Stimulated activated CD8-positive, alpha-beta memory T cell treated with anti-CD3 and anti-CD28 coated beads, Interleukin-7, amount 100 ng/mL, for 4 hours (primary cell): Measurements from ENCODE around the gene SLC22A7.
A peak's percentile ranks its signal among the peaks of the same experiment; 100 is the strongest.

ENCODE experiments used
- DNase-seq, 2 donors: peaks; one replicate each; pipeline ENCODE4 v3.0.0-alpha.2; 2020; ENCODE audit warnings: low read depth in 2 of 2

Gene SLC22A7

GRCh38 chr6:43267619-43268354 is 30.3 kb upstream of the SLC22A7 start:
- no peak for DNase-seq

- DNase-seq = no peak
Observed at GRCh38 chr6:43268355-43268700, 29.7 kb upstream of the SLC22A7 start.

- DNase-seq = no peak
Observed at GRCh38 chr6:43268782-43269272, 29.2 kb upstream of the SLC22A7 start.

GRCh38 chr6:43269273-43270007 is 28.6 kb upstream of the SLC22A7 start:
- DNase-seq = peak; percentile 32 to 58

- DNase-seq = no peak
Observed at GRCh38 chr6:43271103-43271815, 26.8 kb upstream of the SLC22A7 start.

GRCh38 chr6:43271944-43272343 is 26.1 kb upstream of the SLC22A7 start:
- DNase-seq = no peak

- DNase-seq = no peak
Observed at GRCh38 chr6:43273707-43274106, 24.4 kb upstream of the SLC22A7 start.

GRCh38 chr6:43274127-43274915 is 23.7 kb upstream of the SLC22A7 start:
- no peak for DNase-seq

GRCh38 chr6:43274916-43275597 is 23.0 kb upstream of the SLC22A7 start:
- DNase-seq = peak in 1 of 2 donors; percentile 38

- peak in 1 of 2 donors; percentile 8 for DNase-seq
Observed at GRCh38 chr6:43275801-43276576, 22.1 kb upstream of the SLC22A7 start.

GRCh38 chr6:43276577-43277305 is 21.3 kb upstream of the SLC22A7 start:
- DNase-seq = no peak

- DNase-seq = no peak
Observed at GRCh38 chr6:43277306-43277642, 20.8 kb upstream of the SLC22A7 start.

GRCh38 chr6:43277643-43278523 is 20.2 kb upstream of the SLC22A7 start:
- no peak for DNase-seq

GRCh38 chr6:43278524-43279078 is 19.5 kb upstream of the SLC22A7 start:
- DNase-seq = no peak

GRCh38 chr6:43280234-43280633 is 17.8 kb upstream of the SLC22A7 start:
- DNase-seq = no peak

- DNase-seq = no peak
Observed at GRCh38 chr6:43282060-43282459, 16.0 kb upstream of the SLC22A7 start.

- no peak for DNase-seq
Observed at GRCh38 chr6:43282636-43283513, 15.2 kb upstream of the SLC22A7 start.
